OCI-LY7 (cell line): ENCODE measurements around the gene IZUMO1R.

Experiments used
- EZH2phosphoT487 ChIP-seq: fragments of 200-600 bp; sonication (generic); IDR thresholded peaks from 2 replicates; pipeline ENCODE4 v1.6.1; 2018; ENCODE audit warnings: low read depth, borderline replicate concordance, mild to moderate bottlenecking, mixed run types, antibody characterized with exemption, low read length, moderate library complexity, mixed read lengths
- TF ChIP-seq, protein P1 (sequence below): fragments of 200-600 bp; sonication (generic); conservative IDR thresholded peaks from 2 replicates; pipeline ENCODE4 v1.5.1; 2014; ENCODE audit warnings: mild to moderate bottlenecking, antibody characterized with exemption, low read length, moderate library complexity, mixed read lengths

DNA sequence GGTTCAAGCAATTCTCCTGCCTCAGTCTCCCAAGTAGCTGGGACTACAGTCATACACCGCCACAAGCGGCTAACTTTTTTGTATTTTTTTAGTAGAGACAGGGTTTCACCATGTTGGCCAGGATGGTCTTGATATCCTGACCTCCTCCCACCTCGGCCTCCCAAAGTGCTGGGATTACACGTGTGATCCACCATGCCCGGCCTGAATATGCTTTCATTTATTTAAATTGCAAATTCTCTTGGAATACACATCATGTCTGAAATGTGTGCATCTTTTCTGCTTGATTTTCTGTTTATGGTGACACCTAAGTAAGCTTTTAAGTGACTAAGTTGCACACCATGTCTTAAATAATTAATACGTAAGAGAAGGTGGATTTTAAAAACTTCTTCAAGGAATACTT is 31.7 kb downstream of the IZUMO1R start:
- TF ChIP-seq, protein P1, sequence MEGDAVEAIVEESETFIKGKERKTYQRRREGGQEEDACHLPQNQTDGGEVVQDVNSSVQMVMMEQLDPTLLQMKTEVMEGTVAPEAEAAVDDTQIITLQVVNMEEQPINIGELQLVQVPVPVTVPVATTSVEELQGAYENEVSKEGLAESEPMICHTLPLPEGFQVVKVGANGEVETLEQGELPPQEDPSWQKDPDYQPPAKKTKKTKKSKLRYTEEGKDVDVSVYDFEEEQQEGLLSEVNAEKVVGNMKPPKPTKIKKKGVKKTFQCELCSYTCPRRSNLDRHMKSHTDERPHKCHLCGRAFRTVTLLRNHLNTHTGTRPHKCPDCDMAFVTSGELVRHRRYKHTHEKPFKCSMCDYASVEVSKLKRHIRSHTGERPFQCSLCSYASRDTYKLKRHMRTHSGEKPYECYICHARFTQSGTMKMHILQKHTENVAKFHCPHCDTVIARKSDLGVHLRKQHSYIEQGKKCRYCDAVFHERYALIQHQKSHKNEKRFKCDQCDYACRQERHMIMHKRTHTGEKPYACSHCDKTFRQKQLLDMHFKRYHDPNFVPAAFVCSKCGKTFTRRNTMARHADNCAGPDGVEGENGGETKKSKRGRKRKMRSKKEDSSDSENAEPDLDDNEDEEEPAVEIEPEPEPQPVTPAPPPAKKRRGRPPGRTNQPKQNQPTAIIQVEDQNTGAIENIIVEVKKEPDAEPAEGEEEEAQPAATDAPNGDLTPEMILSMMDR, result no peak
- TF ChIP-seq EZH2phosphoT487, result no peak
